HCT116 (cell line): Measurements from ENCODE around the gene TMEM252. TPM values are rescaled to one million over a fixed set of nuclear protein-coding genes. Genes with fewer than 3 reads are reported as not detected.

Source experiments
- ATAC-seq: fragments of 200-7000 bp; cut with Tn5 transposase; 2 replicates; pipeline ENCODE4 v1.9.1; 2020; ENCODE audit warnings: mild to moderate bottlenecking, moderate library complexity
- BruUV-seq: library from RNA; stranded (reverse); fragments of 400-500 nt; replicated peaks from 2 replicates; lab custom pipeline; 2021; lab: Mats Ljungman, UMichigan
- CTCF ChIA-PET: fragments of 300-600 bp; sonication (Branson Sonifier 250); formaldehyde crosslinking; loops from one replicate; lab custom pipeline; 2021; ENCODE audit warnings: antibody characterized with exemption; lab: Charles Lee
- POLR2A ChIA-PET: fragments of 300-600, 350-600 bp; sonication (Branson Sonifier 250); formaldehyde crosslinking; loops from one replicate; lab custom pipeline; 2021; ENCODE audit warnings: antibody characterized with exemption; lab: Charles Lee
- RAD21 ChIA-PET, 2 experiments: fragments of 300-600 bp; sonication (Branson Sonifier 250); formaldehyde crosslinking; loops; one replicate each; lab custom pipeline; 2023; ENCODE audit warnings: low total read pairs in 2 of 2; ENCODE audit not compliant: uncharacterized antibody in 2 of 2, unreplicated experiment in 2 of 2, low non-redundant PET in 1 of 2; lab: Charles Lee
- DNase-seq: peaks from one replicate; pipeline ENCODE4 v3.0.0-alpha.2; 2010; ENCODE audit warnings: low read depth, low spot score
- H2AFZ ChIP-seq: fragments of 200-600 bp; shearing (Covaris generic), sonication (generic); 2 replicates; pipeline ENCODE4 v1.6.1; 2017; ENCODE audit warnings: low read depth, mixed run types, mixed read lengths, antibody characterized with exemption, low read length; ENCODE audit not compliant: poor library complexity, severe bottlenecking
- H3K27ac ChIP-seq: 2 replicates; pipeline ENCODE4 v1.5.1; 2012; ENCODE audit warnings: low read depth, low read length
- H3K27me3 ChIP-seq: fragments of 200-600 bp; sonication (generic); 2 replicates; pipeline ENCODE4 v1.6.1; 2016; ENCODE audit warnings: mixed run types, low read length, mixed read lengths; ENCODE audit not compliant: insufficient read depth
- H3K36me3 ChIP-seq, 2 experiments: fragments of 200-500 bp in 1 of 2; fragments of 200-600 bp in 1 of 2; sonication (Bioruptor generic) in 1 of 2; sonication (generic) in 1 of 2; 2 replicates each; pipeline versions ENCODE4 v1.5.1 to v1.6.1; 2014 to 2016; ENCODE audit warnings: low read length in 2 of 2, inconsistent platforms in 1 of 2, mixed read lengths in 1 of 2, mixed run types in 1 of 2; ENCODE audit not compliant: insufficient read depth in 2 of 2, control insufficient read depth in 1 of 2
- H3K4me1 ChIP-seq, 2 experiments: fragments of 200-600 bp in 1 of 2; sonication (generic) in 1 of 2; 2 replicates each; pipeline versions ENCODE4 v1.5.1 to v1.6.1; 2012 to 2017; ENCODE audit warnings: low read length in 2 of 2, inconsistent platforms in 1 of 2, mild to moderate bottlenecking in 1 of 2, mixed read lengths in 1 of 2, mixed run types in 1 of 2, moderate library complexity in 1 of 2; ENCODE audit not compliant: insufficient read depth in 2 of 2, control insufficient read depth in 1 of 2
- H3K4me2 ChIP-seq: fragments of 200-600 bp; sonication (generic); 2 replicates; pipeline ENCODE4 v1.6.1; 2017; ENCODE audit warnings: mixed run types, low read length, mixed read lengths
- H3K4me3 ChIP-seq, 2 experiments: fragments of 200-600 bp in 1 of 2; sonication (generic) in 1 of 2; replicated peaks in 1 of 2; 2 replicates each; pipeline ENCODE4 v1.5.1; 2011 to 2016; ENCODE audit warnings: low read length in 2 of 2, control low read depth in 1 of 2, low read depth in 1 of 2, mild to moderate bottlenecking in 1 of 2, mixed read lengths in 1 of 2, mixed run types in 1 of 2
- H3K79me2 ChIP-seq: fragments of 200-600 bp; sonication (generic); 2 replicates; pipeline ENCODE4 v1.6.1; 2017; ENCODE audit warnings: mild to moderate bottlenecking, mixed run types, low read length, moderate library complexity, mixed read lengths; ENCODE audit not compliant: insufficient read depth
- H3K9ac ChIP-seq: fragments of 200-600 bp; sonication (generic); 2 replicates; pipeline ENCODE4 v1.6.1; 2016; ENCODE audit warnings: low read length, mixed read lengths
- H3K9me2 ChIP-seq: fragments of 200-600 bp; sonication (generic), shearing (Covaris generic); 2 replicates; pipeline ENCODE4 v1.6.1; 2017; ENCODE audit warnings: mixed run types, mild to moderate bottlenecking, moderate library complexity; ENCODE audit not compliant: insufficient read depth
- H3K9me3 ChIP-seq, 2 experiments: fragments of 200-500 bp in 1 of 2; fragments of 200-600 bp in 1 of 2; sonication (Bioruptor generic) in 1 of 2; sonication (generic) in 1 of 2; 2 replicates each; pipeline ENCODE4 v1.6.1; 2014 to 2017; ENCODE audit warnings: low read length in 2 of 2, mixed read lengths in 2 of 2, inconsistent platforms in 1 of 2, low read depth in 1 of 2, mild to moderate bottlenecking in 1 of 2, mixed run types in 1 of 2, moderate library complexity in 1 of 2; ENCODE audit not compliant: control insufficient read depth in 1 of 2, insufficient read depth in 1 of 2
- H4K20me1 ChIP-seq: fragments of 200-600 bp; sonication (generic), shearing (Covaris generic); 2 replicates; pipeline ENCODE4 v1.6.1; 2017; ENCODE audit warnings: mixed run types, mild to moderate bottlenecking, moderate library complexity; ENCODE audit not compliant: insufficient read depth
- CBX3 ChIP-seq: IDR thresholded peaks from 2 replicates; pipeline ENCODE4 v1.6.1; 2012; ENCODE audit warnings: low read depth
- CEBPB ChIP-seq: IDR thresholded peaks from 2 replicates; pipeline ENCODE4 v1.6.1; 2012; ENCODE audit warnings: low read depth
- CTCF ChIP-seq, 3 experiments: fragments of 200-600 bp in 1 of 3; sonication (generic) in 1 of 3; IDR thresholded peaks in 2 of 3; conservative IDR thresholded peaks in 1 of 3; 2 replicates each; pipeline ENCODE4 v1.5.1; 2012 to 2017; ENCODE audit warnings: low read depth in 2 of 3, low read length in 2 of 3, antibody characterized with exemption in 1 of 3, borderline replicate concordance in 1 of 3, control low read depth in 1 of 3, mild to moderate bottlenecking in 1 of 3, mixed read lengths in 1 of 3, mixed run types in 1 of 3, moderate library complexity in 1 of 3; ENCODE audit not compliant: insufficient read depth in 1 of 3
- ELF1 ChIP-seq: IDR thresholded peaks from 2 replicates; pipeline ENCODE4 v1.6.1; 2012; ENCODE audit warnings: low read depth, borderline replicate concordance
- EZH2phosphoT487 ChIP-seq: fragments of 200-600 bp; IDR thresholded peaks from 2 replicates; pipeline ENCODE4 v1.6.1; 2018; ENCODE audit warnings: antibody characterized with exemption, borderline replicate concordance
- JUND ChIP-seq: IDR thresholded peaks from 2 replicates; pipeline ENCODE4 v1.6.1; 2012
- SP1 ChIP-seq: IDR thresholded peaks from 2 replicates; pipeline ENCODE4 v1.6.1; 2012; ENCODE audit warnings: low read depth
- YY1 ChIP-seq: IDR thresholded peaks from 2 replicates; pipeline ENCODE4 v1.6.1; 2011; ENCODE audit warnings: low read length, low read depth, moderate library complexity, mild to moderate bottlenecking; ENCODE audit not compliant: insufficient replicate concordance; ENCODE audit errors: extremely low read depth
- ZFX ChIP-seq: fragments of 450-650 bp; IDR thresholded peaks from 2 replicates; pipeline ENCODE4 v1.6.1; 2017
- ZNF274 ChIP-seq: fragments of 200-500 bp; sonication (Bioruptor generic); IDR thresholded peaks from 2 replicates; pipeline ENCODE4 v1.6.1; 2014; ENCODE audit warnings: mild to moderate bottlenecking, low read depth, low read length, inconsistent platforms
- intact Hi-C: fragments of 100-400 bp; cut with micrococcal nuclease; formaldehyde crosslinking; loops from 2 replicates; pipeline ENCODE4 v1.10.0; 2022
- total RNA-seq: library from RNA; stranded (reverse); gene quantifications from one replicate; pipeline ENCODE4 v1.2.1, GENCODE V29; 2021; ENCODE audit not compliant: unreplicated experiment
- TF ChIP-seq, protein P1 (sequence below): IDR thresholded peaks from 2 replicates; pipeline ENCODE4 v1.6.1; 2011; ENCODE audit warnings: mild to moderate bottlenecking, low read length, moderate library complexity; ENCODE audit not compliant: insufficient replicate concordance; ENCODE audit errors: extremely low read depth

TMEM252 gene
- total RNA-seq, 1 experiment from 2014 or later = not detected

DNA sequence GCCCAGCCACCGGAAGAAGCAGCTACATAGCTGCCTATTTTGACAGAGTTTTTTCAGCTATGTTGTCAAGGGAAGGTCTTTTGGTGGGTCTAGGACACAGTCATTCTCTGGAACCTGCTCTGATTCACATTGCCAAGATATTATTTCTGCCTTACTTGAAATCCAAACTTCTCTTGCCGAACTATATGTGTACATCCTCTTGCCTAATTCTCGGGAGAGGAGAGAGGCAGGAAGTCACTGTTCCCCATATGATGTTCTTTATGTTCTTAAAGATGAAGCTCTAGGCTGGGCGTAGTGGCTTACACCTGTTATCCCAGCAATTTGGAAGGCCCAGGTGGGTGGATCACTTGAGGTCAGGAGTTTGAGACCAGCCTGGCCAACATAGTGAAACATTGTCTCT is 8.6 kb downstream of the TMEM252 start:
- CTCF ChIA-PET = no interaction called here
- no peaks in the 10 kb centered on the region for H4K20me1 ChIP-seq

GRCh38 chr9:68530618-68531017 is 10.1 kb downstream of the TMEM252 start:
- Histone ChIP-seq H3K27ac (no peak overlapping the region), H4K20me1 (no peaks in the 10 kb centered on the region), H3K4me3 (no peak overlapping the region), H3K9ac (no peak overlapping the region), H3K4me1 (no peaks in the 10 kb centered on the region), H3K9me3 (no peaks in the 10 kb centered on the region), H3K36me3 (no peaks in the 10 kb centered on the region)
- no TSS peak for BruUV-seq
- no peak for DNase-seq
- intact Hi-C loops = no loop called here
- no peak for TF ChIP-seq ELF1
- no peak for TF ChIP-seq EZH2phosphoT487
- TF ChIP-seq YY1 = no peak
- TF ChIP-seq ZNF274 = no peak
- no peak for TF ChIP-seq CTCF (IDR thresholded peaks at IDR 0.05 in 2 of 3, conservative IDR thresholded peaks at IDR 0.05 in 1 of 3; ENCODE audit: borderline replicate concordance in 1 of 3, insufficient read depth in 1 of 3, low read depth in 2 of 3, low read length in 2 of 3)
- TF ChIP-seq SP1 = no peak
- no peak for TF ChIP-seq CEBPB
- TF ChIP-seq CBX3 = no peak
- no peak for TF ChIP-seq JUND
- TF ChIP-seq, protein P1, sequence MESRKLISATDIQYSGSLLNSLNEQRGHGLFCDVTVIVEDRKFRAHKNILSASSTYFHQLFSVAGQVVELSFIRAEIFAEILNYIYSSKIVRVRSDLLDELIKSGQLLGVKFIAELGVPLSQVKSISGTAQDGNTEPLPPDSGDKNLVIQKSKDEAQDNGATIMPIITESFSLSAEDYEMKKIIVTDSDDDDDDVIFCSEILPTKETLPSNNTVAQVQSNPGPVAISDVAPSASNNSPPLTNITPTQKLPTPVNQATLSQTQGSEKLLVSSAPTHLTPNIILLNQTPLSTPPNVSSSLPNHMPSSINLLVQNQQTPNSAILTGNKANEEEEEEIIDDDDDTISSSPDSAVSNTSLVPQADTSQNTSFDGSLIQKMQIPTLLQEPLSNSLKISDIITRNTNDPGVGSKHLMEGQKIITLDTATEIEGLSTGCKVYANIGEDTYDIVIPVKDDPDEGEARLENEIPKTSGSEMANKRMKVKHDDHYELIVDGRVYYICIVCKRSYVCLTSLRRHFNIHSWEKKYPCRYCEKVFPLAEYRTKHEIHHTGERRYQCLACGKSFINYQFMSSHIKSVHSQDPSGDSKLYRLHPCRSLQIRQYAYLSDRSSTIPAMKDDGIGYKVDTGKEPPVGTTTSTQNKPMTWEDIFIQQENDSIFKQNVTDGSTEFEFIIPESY = no peak
- TF ChIP-seq, all 23 proteins: peak for 0
- Histone ChIP-seq H3K27me3 (0 out of 2 replicates have a peak, but pooled peaks cover 20% of the 10 kb centered on the region), H3K79me2 (no peaks in the 10 kb centered on the region), H2AFZ (no peak overlapping the region), H3K4me2 (no peak overlapping the region), H3K9me2 (no peaks in the 10 kb centered on the region)
- CTCF ChIA-PET = no interaction called here
- ATAC-seq = no peak; the same call in 1 of the 2 replicates
- POLR2A ChIA-PET = no interaction called here
- RAD21 ChIA-PET = no interaction called here

More for the DNA sequence above, 8.6 kb downstream of the TMEM252 start:
- Histone ChIP-seq H3K27me3 (0 out of 2 replicates have a peak, but pooled peaks cover 15% of the 10 kb centered on the region), H3K36me3 (no peaks in the 10 kb centered on the region), H3K4me3 (no peak overlapping the region), H3K79me2 (no peaks in the 10 kb centered on the region), H2AFZ (no peak overlapping the region), H3K27ac (no peak overlapping the region), H3K4me1 (no peaks in the 10 kb centered on the region), H3K9ac (no peak overlapping the region), H3K9me3 (no peaks in the 10 kb centered on the region), H3K4me2 (no peak overlapping the region), H3K9me2 (no peaks in the 10 kb centered on the region)
- POLR2A ChIA-PET = no interaction called here
- DNase-seq = no peak
- RAD21 ChIA-PET = no interaction called here
- intact Hi-C loops = no loop called here
- no TSS peak for BruUV-seq
- no peak for ATAC-seq
- no peak for TF ChIP-seq ZFX
